C4-2B (cell line): ENCODE results near the gene OR7A10.

Experiments used
- H3K27ac ChIP-seq: fragments of 450-650 bp; 2 replicates; pipeline ENCODE4 v1.5.1; 2017
- CTCF ChIP-seq: fragments of 450-650 bp; conservative IDR thresholded peaks from 2 replicates; pipeline ENCODE4 v1.5.1; 2017; ENCODE audit warnings: mild to moderate bottlenecking
- ZFX ChIP-seq: fragments of 450-650 bp; IDR thresholded peaks from 2 replicates; pipeline ENCODE4 v1.6.1; 2017

The OR7A10 gene

GRCh38 chr19:14843169-14843568 lies 5.6 kb downstream of the OR7A10 start:
- no peak overlapping the region for H3K27ac ChIP-seq
- no peak for TF ChIP-seq CTCF

- no peak overlapping the region for H3K27ac ChIP-seq
- TF ChIP-seq ZFX: no peak
- no peak for TF ChIP-seq CTCF
These were observed 8.5 kb downstream of the OR7A10 start for GRCh38 chr19:14840206-14840605.

GRCh38 chr19:14837391-14837790 lies 11.3 kb downstream of the OR7A10 start:
- H3K27ac ChIP-seq: no peak overlapping the region
- TF ChIP-seq ZFX: no peak
- TF ChIP-seq CTCF: no peak

GRCh38 chr19:14835011-14835410 lies 13.7 kb downstream of the OR7A10 start, which contains the start of the genes OR7A5 and OR7C1:
Gene OR7A5 (minus strand): TSS chr19:14835185. CDS start chr19:14828241, 6,944 bp downstream.
Gene OR7C1 (minus strand): TSS chr19:14835185. CDS start chr19:14800136, 35,049 bp downstream.
- H3K27ac ChIP-seq: no peak within 1 kb of the TSS
- TF ChIP-seq CTCF: no peak
- TF ChIP-seq ZFX: no peak

GRCh38 chr19:14830702-14831101 lies 18.0 kb downstream of the OR7A10 start:
- no peak overlapping the region for H3K27ac ChIP-seq
- TF ChIP-seq CTCF (no peak), ZFX (no peak)

GRCh38 chr19:14826006-14826405 lies 22.7 kb downstream of the OR7A10 start:
- no peak for TF ChIP-seq ZFX
- TF ChIP-seq CTCF: no peak
- H3K27ac ChIP-seq: no peak overlapping the region

GRCh38 chr19:14821937-14822336 lies 26.8 kb downstream of the OR7A10 start:
- no peak overlapping the region for H3K27ac ChIP-seq
- TF ChIP-seq ZFX: no peak
- TF ChIP-seq CTCF: no peak
